NB4 (cell line): Measurements from ENCODE around the gene NOC2L.

Source experiments
- CTCF ChIP-seq: IDR thresholded peaks from one replicate; pipeline ENCODE4 v1.5.1; 2012; ENCODE audit warnings: low read depth, low read length
- MAX ChIP-seq: IDR thresholded peaks from 2 replicates; pipeline ENCODE4 v1.6.1; 2011; ENCODE audit warnings: low read depth, low read length
- MYC ChIP-seq: IDR thresholded peaks from 2 replicates; pipeline ENCODE4 v1.6.1; 2011; ENCODE audit warnings: low read depth, low read length
- POLR2A ChIP-seq: IDR thresholded peaks from 2 replicates; pipeline ENCODE4 v1.6.1; 2011; ENCODE audit warnings: mild to moderate bottlenecking; ENCODE audit not compliant: insufficient read length; ENCODE audit errors: extremely low read depth

- TF ChIP-seq CTCF: no peak
- no peak for TF ChIP-seq MYC
- no peak for TF ChIP-seq POLR2A
- TF ChIP-seq MAX: no peak
Measured at GRCh38 chr1:961132-961669, 2.1 kb upstream of the NOC2L start.
